KMS-11 (cell line): ENCODE results near the gene MAN2B2.

ENCODE experiments used
- H2AFZ ChIP-seq: fragments of 200-600 bp; sonication (generic); 2 replicates; pipeline ENCODE4 v1.6.1; 2016; ENCODE audit warnings: antibody characterized with exemption, mixed run types, low read depth
- H3K27ac ChIP-seq: fragments of 200-600 bp; sonication (generic); 2 replicates; pipeline ENCODE4 v1.6.1; 2016; ENCODE audit warnings: mild to moderate bottlenecking, mixed run types
- H3K27me3 ChIP-seq: fragments of 200-600 bp; sonication (generic); 2 replicates; pipeline ENCODE4 v1.6.1; 2017; ENCODE audit warnings: mild to moderate bottlenecking, low read depth, mixed run types, moderate library complexity; ENCODE audit not compliant: insufficient read depth
- H3K36me3 ChIP-seq: fragments of 200-600 bp; sonication (generic); 2 replicates; pipeline ENCODE4 v1.6.1; 2017; ENCODE audit warnings: mild to moderate bottlenecking, mixed run types; ENCODE audit not compliant: insufficient read depth
- H3K4me1 ChIP-seq: fragments of 200-600 bp; sonication (generic); 2 replicates; pipeline ENCODE4 v1.6.1; 2016; ENCODE audit warnings: mild to moderate bottlenecking, low read depth, mixed run types; ENCODE audit not compliant: poor library complexity, severe bottlenecking
- H3K4me2 ChIP-seq: fragments of 200-600 bp; sonication (generic); 2 replicates; pipeline ENCODE4 v1.7.0; 2016; ENCODE audit warnings: mild to moderate bottlenecking, mixed run types
- H3K4me3 ChIP-seq: fragments of 200-600 bp; sonication (generic); IDR thresholded peaks from 2 replicates; pipeline ENCODE4 v1.6.1; 2017; ENCODE audit warnings: low read depth, low read length, mixed read lengths; ENCODE audit not compliant: insufficient read depth
- H3K79me2 ChIP-seq: fragments of 200-600 bp; sonication (generic); 2 replicates; pipeline ENCODE4 v1.6.1; 2016; ENCODE audit warnings: low read depth, mixed run types; ENCODE audit not compliant: insufficient read depth
- H3K9ac ChIP-seq: fragments of 200-600 bp; sonication (generic); 2 replicates; pipeline ENCODE4 v1.6.1; 2016; ENCODE audit warnings: mild to moderate bottlenecking, mixed run types
- H4K20me1 ChIP-seq: fragments of 200-600 bp; sonication (generic); 2 replicates; pipeline ENCODE4 v1.6.1; 2016; ENCODE audit warnings: mild to moderate bottlenecking, mixed run types; ENCODE audit not compliant: insufficient read depth
- CTCF ChIP-seq: fragments of 200-600 bp; sonication (generic); conservative IDR thresholded peaks from 2 replicates; pipeline ENCODE4 v1.6.1; 2017; ENCODE audit warnings: low read depth, mild to moderate bottlenecking, antibody characterized with exemption, low read length, moderate library complexity, mixed read lengths

The MAN2B2 gene

GRCh38 chr4:6641971-6642320 lies 67.0 kb downstream of the MAN2B2 start:
- Histone ChIP-seq H3K79me2 (peaks cover 23% of the 10 kb centered on the region), H3K27ac (peak overlapping the region; percentile 80), H3K4me3 (no peak overlapping the region), H3K9ac (peak overlapping the region; percentile 83; the same call in 1 of the 2 replicates), H3K4me1 (peaks cover 13% of the 10 kb centered on the region), H3K36me3 (no peaks in the 10 kb centered on the region), H2AFZ (no peak overlapping the region), H4K20me1 (no peaks in the 10 kb centered on the region), H3K4me2 (peak overlapping the region; percentile 66), H3K27me3 (no peaks in the 10 kb centered on the region)
- TF ChIP-seq CTCF = no peak

- H3K4me1 ChIP-seq = peaks cover 13% of the 10 kb centered on the region
- TF ChIP-seq CTCF = no peak
- no peak overlapping the region for H2AFZ ChIP-seq
- no peak overlapping the region for H3K4me3 ChIP-seq
- H3K9ac ChIP-seq = no peak overlapping the region
- H3K27ac ChIP-seq = no peak overlapping the region
- peaks cover 23% of the 10 kb centered on the region for H3K79me2 ChIP-seq
- H4K20me1 ChIP-seq = no peaks in the 10 kb centered on the region
- H3K36me3 ChIP-seq = no peaks in the 10 kb centered on the region
- no peaks in the 10 kb centered on the region for H3K27me3 ChIP-seq
- no peak overlapping the region for H3K4me2 ChIP-seq
Observed at GRCh38 chr4:6643141-6643847, 68.3 kb downstream of the MAN2B2 start.

GRCh38 chr4:6644792-6645530 lies 70.0 kb downstream of the MAN2B2 start:
- H3K36me3 ChIP-seq = no peaks in the 10 kb centered on the region
- H4K20me1 ChIP-seq = no peaks in the 10 kb centered on the region
- peaks cover 23% of the 10 kb centered on the region for H3K79me2 ChIP-seq
- no peaks in the 10 kb centered on the region for H3K27me3 ChIP-seq
- no peak overlapping the region for H3K4me3 ChIP-seq
- H3K4me2 ChIP-seq = no peak overlapping the region
- peaks cover 13% of the 10 kb centered on the region for H3K4me1 ChIP-seq
- H2AFZ ChIP-seq = no peak overlapping the region
- H3K9ac ChIP-seq = no peak overlapping the region
- no peak overlapping the region for H3K27ac ChIP-seq
- TF ChIP-seq CTCF = no peak

- Histone ChIP-seq H4K20me1 (no peaks in the 10 kb centered on the region), H2AFZ (no peak overlapping the region), H3K27me3 (no peaks in the 10 kb centered on the region), H3K79me2 (peaks cover 7% of the 10 kb centered on the region), H3K4me3 (no peak overlapping the region), H3K4me2 (no peak overlapping the region), H3K27ac (no peak overlapping the region), H3K4me1 (peaks cover 7% of the 10 kb centered on the region), H3K9ac (no peak overlapping the region), H3K36me3 (no peaks in the 10 kb centered on the region)
- no peak for TF ChIP-seq CTCF
Observed at GRCh38 chr4:6647169-6647568, 72.2 kb downstream of the MAN2B2 start.
